HCT116 (cell line): ENCODE data around the gene MEF2B.

Source experiments
- EZH2 ChIP-seq: fragments of 200-600 bp; sonication (generic); IDR thresholded peaks from 2 replicates; pipeline ENCODE4 v1.6.1; 2017; ENCODE audit warnings: antibody characterized with exemption, mixed run types
- EZH2phosphoT487 ChIP-seq: fragments of 200-600 bp; IDR thresholded peaks from 2 replicates; pipeline ENCODE4 v1.6.1; 2018; ENCODE audit warnings: antibody characterized with exemption, borderline replicate concordance
- POLR2A ChIP-seq: IDR thresholded peaks from 2 replicates; pipeline ENCODE4 v1.7.0; 2011; ENCODE audit warnings: borderline replicate concordance; ENCODE audit not compliant: insufficient read depth, insufficient read length; ENCODE audit errors: extremely low read depth
- POLR2AphosphoS5 ChIP-seq: IDR thresholded peaks from 2 replicates; pipeline ENCODE4 v1.6.1; 2011; ENCODE audit warnings: mild to moderate bottlenecking, low read depth, low read length, moderate library complexity
- SP1 ChIP-seq: IDR thresholded peaks from 2 replicates; pipeline ENCODE4 v1.6.1; 2012; ENCODE audit warnings: low read depth
- TCF7L2 ChIP-seq: IDR thresholded peaks from 2 replicates; pipeline ENCODE4 v1.7.0; 2011; ENCODE audit warnings: borderline replicate concordance, inconsistent platforms; ENCODE audit not compliant: insufficient read depth, insufficient read length; ENCODE audit errors: extremely low read depth
- TF ChIP-seq, protein P1 (sequence below): IDR thresholded peaks from 2 replicates; pipeline ENCODE4 v1.6.1; 2012
- TF ChIP-seq, protein P2 (sequence below), 3 experiments: fragments of 200-600 bp in 1 of 3; sonication (generic) in 1 of 3; IDR thresholded peaks in 2 of 3; conservative IDR thresholded peaks in 1 of 3; 2 replicates each; pipeline ENCODE4 v1.5.1; 2012 to 2017; ENCODE audit warnings: low read depth in 2 of 3, low read length in 2 of 3, antibody characterized with exemption in 1 of 3, borderline replicate concordance in 1 of 3, control low read depth in 1 of 3, mild to moderate bottlenecking in 1 of 3, mixed read lengths in 1 of 3, mixed run types in 1 of 3, moderate library complexity in 1 of 3; ENCODE audit not compliant: insufficient read depth in 1 of 3
- TF ChIP-seq, protein P3 (sequence below): IDR thresholded peaks from 2 replicates; pipeline ENCODE4 v1.6.1; 2011; ENCODE audit warnings: mild to moderate bottlenecking, low read length, moderate library complexity; ENCODE audit not compliant: insufficient replicate concordance; ENCODE audit errors: extremely low read depth
- TF ChIP-seq, protein P4 (sequence below): IDR thresholded peaks from 2 replicates; pipeline ENCODE4 v1.6.1; 2012

DNA sequence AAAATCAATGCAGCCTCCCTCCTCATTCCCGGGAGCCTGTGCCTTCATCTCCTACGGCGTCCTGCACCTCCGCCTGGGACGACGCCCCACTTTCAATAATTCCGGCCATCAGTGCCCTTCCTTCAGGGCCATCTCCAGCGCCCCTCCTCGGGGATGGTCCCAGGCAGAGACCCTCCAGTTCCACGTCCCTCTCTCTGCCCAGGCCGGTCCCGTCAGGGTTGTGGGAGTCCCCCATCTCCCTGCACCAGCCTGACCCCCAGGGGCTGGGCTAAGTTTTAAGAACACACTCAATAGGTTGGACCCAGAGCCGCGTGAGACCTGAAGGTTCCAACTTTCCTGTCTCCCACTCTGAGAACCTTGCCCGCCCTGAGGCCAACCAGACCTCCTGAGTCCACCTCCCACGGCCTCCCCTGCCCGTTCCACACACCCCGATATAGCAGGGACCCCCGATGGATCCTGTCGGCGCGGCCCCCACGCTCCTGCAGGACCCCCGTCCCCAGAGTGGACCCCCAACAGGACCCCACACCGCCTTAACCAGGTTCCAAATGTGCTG lies 32.4 kb downstream of the MEF2B start:
- TF ChIP-seq TCF7L2 (no peak), POLR2AphosphoS5 (no peak), SP1 (no peak), POLR2A (no peak), EZH2 (no peak), EZH2phosphoT487 (no peak)
- TF ChIP-seq, protein P1, sequence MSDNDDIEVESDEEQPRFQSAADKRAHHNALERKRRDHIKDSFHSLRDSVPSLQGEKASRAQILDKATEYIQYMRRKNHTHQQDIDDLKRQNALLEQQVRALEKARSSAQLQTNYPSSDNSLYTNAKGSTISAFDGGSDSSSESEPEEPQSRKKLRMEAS: no peak
- TF ChIP-seq, protein P2, sequence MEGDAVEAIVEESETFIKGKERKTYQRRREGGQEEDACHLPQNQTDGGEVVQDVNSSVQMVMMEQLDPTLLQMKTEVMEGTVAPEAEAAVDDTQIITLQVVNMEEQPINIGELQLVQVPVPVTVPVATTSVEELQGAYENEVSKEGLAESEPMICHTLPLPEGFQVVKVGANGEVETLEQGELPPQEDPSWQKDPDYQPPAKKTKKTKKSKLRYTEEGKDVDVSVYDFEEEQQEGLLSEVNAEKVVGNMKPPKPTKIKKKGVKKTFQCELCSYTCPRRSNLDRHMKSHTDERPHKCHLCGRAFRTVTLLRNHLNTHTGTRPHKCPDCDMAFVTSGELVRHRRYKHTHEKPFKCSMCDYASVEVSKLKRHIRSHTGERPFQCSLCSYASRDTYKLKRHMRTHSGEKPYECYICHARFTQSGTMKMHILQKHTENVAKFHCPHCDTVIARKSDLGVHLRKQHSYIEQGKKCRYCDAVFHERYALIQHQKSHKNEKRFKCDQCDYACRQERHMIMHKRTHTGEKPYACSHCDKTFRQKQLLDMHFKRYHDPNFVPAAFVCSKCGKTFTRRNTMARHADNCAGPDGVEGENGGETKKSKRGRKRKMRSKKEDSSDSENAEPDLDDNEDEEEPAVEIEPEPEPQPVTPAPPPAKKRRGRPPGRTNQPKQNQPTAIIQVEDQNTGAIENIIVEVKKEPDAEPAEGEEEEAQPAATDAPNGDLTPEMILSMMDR (IDR thresholded peaks at IDR 0.05 in 2 of 3, conservative IDR thresholded peaks at IDR 0.05 in 1 of 3; ENCODE audit: borderline replicate concordance in 1 of 3, insufficient read depth in 1 of 3, low read depth in 2 of 3, low read length in 2 of 3): no peak
- TF ChIP-seq, protein P3, sequence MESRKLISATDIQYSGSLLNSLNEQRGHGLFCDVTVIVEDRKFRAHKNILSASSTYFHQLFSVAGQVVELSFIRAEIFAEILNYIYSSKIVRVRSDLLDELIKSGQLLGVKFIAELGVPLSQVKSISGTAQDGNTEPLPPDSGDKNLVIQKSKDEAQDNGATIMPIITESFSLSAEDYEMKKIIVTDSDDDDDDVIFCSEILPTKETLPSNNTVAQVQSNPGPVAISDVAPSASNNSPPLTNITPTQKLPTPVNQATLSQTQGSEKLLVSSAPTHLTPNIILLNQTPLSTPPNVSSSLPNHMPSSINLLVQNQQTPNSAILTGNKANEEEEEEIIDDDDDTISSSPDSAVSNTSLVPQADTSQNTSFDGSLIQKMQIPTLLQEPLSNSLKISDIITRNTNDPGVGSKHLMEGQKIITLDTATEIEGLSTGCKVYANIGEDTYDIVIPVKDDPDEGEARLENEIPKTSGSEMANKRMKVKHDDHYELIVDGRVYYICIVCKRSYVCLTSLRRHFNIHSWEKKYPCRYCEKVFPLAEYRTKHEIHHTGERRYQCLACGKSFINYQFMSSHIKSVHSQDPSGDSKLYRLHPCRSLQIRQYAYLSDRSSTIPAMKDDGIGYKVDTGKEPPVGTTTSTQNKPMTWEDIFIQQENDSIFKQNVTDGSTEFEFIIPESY: no peak
- TF ChIP-seq, protein P4, sequence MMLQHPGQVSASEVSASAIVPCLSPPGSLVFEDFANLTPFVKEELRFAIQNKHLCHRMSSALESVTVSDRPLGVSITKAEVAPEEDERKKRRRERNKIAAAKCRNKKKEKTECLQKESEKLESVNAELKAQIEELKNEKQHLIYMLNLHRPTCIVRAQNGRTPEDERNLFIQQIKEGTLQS: no peak
